ENCODE measurements around the gene STEAP2.

Gene STEAP2

GRCh38 chr7:90270431-90271178 is 59.1 kb downstream of the STEAP2 start:
- DNase-seq (ENCODE audit: low read depth in 2 of 2): no peak

GRCh38 chr7:90271753-90272152 is 60.2 kb downstream of the STEAP2 start:
- no peak for DNase-seq (ENCODE audit: low read depth in 2 of 2)

- DNase-seq (ENCODE audit: low read depth in 2 of 2): no peak
These were observed 60.7 kb downstream of the STEAP2 start for GRCh38 chr7:90272242-90272641.

GRCh38 chr7:90274161-90274560 is 62.6 kb downstream of the STEAP2 start:
- DNase-seq (ENCODE audit: low read depth in 2 of 2): no peak

GRCh38 chr7:90276033-90276728 is 64.6 kb downstream of the STEAP2 start:
- no peak for DNase-seq (ENCODE audit: low read depth in 2 of 2)
